Nephron progenitor cell (in vitro differentiated cells): ENCODE data around the gene MAPKAP1.

Experiments used
- DNase-seq: peaks from one replicate; pipeline ENCODE4 v3.0.0; 2021
- H3K27ac Mint-ChIP-seq: 2 replicates; pipeline ENCODE4 v1.8.0; 2021; ENCODE audit warnings: mild to moderate bottlenecking, moderate library complexity, mixed read lengths
- H3K27me3 Mint-ChIP-seq: 2 replicates; pipeline ENCODE4 v1.8.0; 2021; ENCODE audit warnings: mild to moderate bottlenecking, low read depth, mixed read lengths; ENCODE audit not compliant: poor library complexity
- H3K36me3 Mint-ChIP-seq: 2 replicates; pipeline ENCODE4 v1.8.0; 2021; ENCODE audit warnings: low read depth, mixed read lengths
- H3K4me1 Mint-ChIP-seq: 2 replicates; pipeline ENCODE4 v1.8.0; 2021; ENCODE audit warnings: mixed read lengths
- H3K4me3 Mint-ChIP-seq: 2 replicates; pipeline ENCODE4 v1.8.0; 2021; ENCODE audit warnings: mild to moderate bottlenecking, moderate library complexity, mixed read lengths
- H3K9me3 Mint-ChIP-seq: 2 replicates; pipeline ENCODE4 v1.8.0; 2021; ENCODE audit warnings: mild to moderate bottlenecking, moderate library complexity, mixed read lengths
- TF ChIP-seq, protein P1 (sequence below): fragments of 200-600 bp; sonication (generic); IDR thresholded peaks from 2 replicates; pipeline ENCODE4 v1.5.0; 2021; ENCODE audit warnings: antibody characterized with exemption

MAPKAP1 gene

DNA sequence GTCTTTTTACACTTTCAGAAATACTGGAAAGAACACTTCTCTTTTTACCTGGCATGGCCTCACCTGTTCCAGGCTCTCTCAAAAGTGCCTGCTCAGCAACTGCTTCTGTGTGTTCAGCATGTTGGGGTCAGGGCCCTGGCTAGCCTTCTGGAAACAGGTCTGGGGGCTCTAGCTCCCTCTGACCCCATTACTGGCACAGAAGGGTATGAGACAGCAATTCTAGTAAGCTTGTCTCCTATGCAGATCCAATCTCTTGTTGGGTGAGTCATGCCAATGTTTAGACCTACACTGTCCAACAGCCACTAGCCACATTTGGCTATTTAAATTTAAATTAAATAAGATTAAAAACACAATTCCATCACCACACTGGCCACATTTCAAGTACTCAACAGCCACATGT is 80.8 kb downstream of the MAPKAP1 start:
- Mint-ChIP-seq H3K27me3 (peaks cover 3% of the 10 kb centered on the region), H3K4me1 (peaks cover 3% of the 10 kb centered on the region), H3K36me3 (peaks cover 16% of the 10 kb centered on the region), H3K4me3 (no peak overlapping the region), H3K27ac (no peak overlapping the region), H3K9me3 (peaks cover 22% of the 10 kb centered on the region)
- TF ChIP-seq, protein P1, sequence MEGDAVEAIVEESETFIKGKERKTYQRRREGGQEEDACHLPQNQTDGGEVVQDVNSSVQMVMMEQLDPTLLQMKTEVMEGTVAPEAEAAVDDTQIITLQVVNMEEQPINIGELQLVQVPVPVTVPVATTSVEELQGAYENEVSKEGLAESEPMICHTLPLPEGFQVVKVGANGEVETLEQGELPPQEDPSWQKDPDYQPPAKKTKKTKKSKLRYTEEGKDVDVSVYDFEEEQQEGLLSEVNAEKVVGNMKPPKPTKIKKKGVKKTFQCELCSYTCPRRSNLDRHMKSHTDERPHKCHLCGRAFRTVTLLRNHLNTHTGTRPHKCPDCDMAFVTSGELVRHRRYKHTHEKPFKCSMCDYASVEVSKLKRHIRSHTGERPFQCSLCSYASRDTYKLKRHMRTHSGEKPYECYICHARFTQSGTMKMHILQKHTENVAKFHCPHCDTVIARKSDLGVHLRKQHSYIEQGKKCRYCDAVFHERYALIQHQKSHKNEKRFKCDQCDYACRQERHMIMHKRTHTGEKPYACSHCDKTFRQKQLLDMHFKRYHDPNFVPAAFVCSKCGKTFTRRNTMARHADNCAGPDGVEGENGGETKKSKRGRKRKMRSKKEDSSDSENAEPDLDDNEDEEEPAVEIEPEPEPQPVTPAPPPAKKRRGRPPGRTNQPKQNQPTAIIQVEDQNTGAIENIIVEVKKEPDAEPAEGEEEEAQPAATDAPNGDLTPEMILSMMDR, result no peak
- no peak for DNase-seq

DNA sequence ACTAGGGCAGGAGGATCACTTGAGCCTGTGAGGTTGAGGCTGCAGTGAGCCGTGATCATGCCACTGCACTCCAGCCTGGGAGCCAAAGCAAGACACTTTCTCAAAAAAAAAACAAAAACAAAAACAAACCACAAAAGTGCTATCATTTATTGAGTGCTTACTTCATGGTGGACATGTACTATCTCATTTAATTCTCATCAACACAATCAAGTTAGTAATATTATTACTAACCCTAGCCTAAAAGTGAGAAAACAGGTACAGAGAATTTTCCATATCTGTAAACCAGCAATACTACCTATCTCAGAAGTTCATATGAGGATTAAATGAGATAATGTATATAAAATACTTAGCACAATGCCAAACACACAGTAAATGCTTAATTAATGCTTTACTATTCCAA is 85.8 kb downstream of the MAPKAP1 start:
- TF ChIP-seq, protein P1, result no peak

DNA sequence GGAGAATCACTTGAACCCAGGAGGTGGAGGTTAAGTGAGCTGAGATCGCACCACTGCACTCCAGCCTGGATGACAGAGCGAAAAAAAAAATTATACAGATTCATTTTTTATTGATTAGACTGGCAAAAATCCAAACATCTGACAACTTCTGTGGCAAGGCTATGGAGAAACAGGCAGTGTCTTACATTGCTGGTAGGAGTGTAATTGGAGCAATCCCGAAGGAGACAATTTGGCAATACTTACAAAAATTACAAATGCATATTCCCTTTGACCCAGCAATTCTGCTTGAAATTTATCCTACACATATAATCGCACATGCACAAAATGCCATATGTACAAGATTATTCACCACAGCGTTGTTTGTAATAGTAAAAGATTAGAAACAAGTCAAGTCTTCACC is 86.8 kb downstream of the MAPKAP1 start:
- Mint-ChIP-seq H3K4me3 (no peak overlapping the region), H3K9me3 (peaks cover 20% of the 10 kb centered on the region), H3K27ac (no peak overlapping the region), H3K4me1 (peaks cover 18% of the 10 kb centered on the region), H3K36me3 (peaks cover 15% of the 10 kb centered on the region), H3K27me3 (peaks cover 3% of the 10 kb centered on the region)
- no peak for DNase-seq
- TF ChIP-seq, protein P1, result no peak

More for the DNA sequence above, 85.8 kb downstream of the MAPKAP1 start:
- Mint-ChIP-seq H3K9me3 (peaks cover 27% of the 10 kb centered on the region), H3K27ac (no peak overlapping the region), H3K27me3 (peaks cover 3% of the 10 kb centered on the region), H3K4me3 (no peak overlapping the region), H3K36me3 (peaks cover 22% of the 10 kb centered on the region), H3K4me1 (peaks cover 12% of the 10 kb centered on the region)
- DNase-seq, result no peak

DNA sequence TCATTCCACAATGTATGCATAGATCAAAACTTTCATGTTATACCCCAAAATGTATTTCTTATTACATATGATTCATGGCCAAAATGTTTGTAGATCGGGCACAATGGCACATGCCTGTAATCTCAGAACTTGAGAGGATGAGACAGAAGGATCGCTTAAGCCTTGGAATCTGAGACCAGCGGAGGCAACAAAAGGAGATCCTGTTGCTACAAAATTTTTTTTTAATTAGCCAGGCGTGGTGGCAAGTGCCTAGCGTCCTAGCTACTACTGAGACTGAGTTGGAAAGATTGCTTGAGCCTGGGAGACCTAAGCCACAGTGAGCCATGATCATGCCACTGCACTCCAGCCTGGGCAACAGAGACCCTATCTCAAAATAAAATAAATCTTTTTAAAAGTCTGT is 89.9 kb downstream of the MAPKAP1 start:
- Mint-ChIP-seq H3K4me1 (peaks cover 18% of the 10 kb centered on the region), H3K27ac (peak overlapping the region; percentile 16), H3K36me3 (peaks cover 14% of the 10 kb centered on the region), H3K9me3 (peaks cover 13% of the 10 kb centered on the region), H3K27me3 (no peaks in the 10 kb centered on the region), H3K4me3 (no peak overlapping the region)
- TF ChIP-seq, protein P1, result no peak
- DNase-seq, result no peak

DNA sequence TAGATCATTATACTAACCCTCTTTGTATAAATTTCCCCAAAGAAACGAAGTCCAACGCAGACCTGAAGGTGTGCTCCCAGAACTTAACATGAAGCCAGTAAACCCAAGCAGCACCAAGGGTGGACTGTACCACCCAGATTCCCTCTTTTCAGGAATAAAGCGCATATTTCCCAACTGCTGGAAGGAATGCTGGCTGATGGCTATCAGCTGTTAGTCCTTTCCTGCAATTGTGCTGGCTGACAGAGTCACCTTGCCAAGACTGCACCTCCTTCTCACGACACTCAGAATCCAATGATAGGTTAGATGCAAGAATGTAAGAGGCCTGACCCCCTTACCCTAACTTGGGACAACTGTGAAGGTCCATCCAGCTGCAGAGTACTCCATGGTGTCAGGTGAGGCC is 93.9 kb downstream of the MAPKAP1 start:
- Mint-ChIP-seq H3K27ac (peak overlapping the region; percentile 24), H3K4me3 (no peak overlapping the region), H3K9me3 (peaks cover 6% of the 10 kb centered on the region), H3K4me1 (peaks cover 25% of the 10 kb centered on the region), H3K27me3 (peaks cover 4% of the 10 kb centered on the region), H3K36me3 (no peaks in the 10 kb centered on the region)
- TF ChIP-seq, protein P1, result no peak
- no peak for DNase-seq

DNA sequence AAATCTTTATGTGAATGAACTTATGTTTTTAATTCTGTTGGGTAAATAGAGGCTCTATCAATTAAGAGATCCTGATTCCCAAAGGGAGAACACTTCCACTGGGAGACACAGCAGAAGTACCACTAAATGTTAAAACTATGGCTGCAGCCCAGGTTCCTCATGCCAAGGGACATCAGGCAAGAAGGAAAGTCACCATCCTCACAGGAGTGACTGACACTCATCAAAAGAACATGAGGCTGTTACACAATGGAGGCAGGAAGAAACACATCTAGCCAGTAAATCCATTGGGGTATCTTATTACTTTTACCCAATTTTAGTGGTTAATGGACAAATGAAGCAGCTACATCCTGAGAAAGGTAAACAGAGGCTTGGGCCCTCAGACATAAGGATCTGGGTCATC is 94.4 kb downstream of the MAPKAP1 start:
- H3K4me1 Mint-ChIP-seq, result peaks cover 25% of the 10 kb centered on the region
- H3K27me3 Mint-ChIP-seq, result peaks cover 4% of the 10 kb centered on the region
- TF ChIP-seq, protein P1, result no peak
- no peak for DNase-seq
- H3K27ac Mint-ChIP-seq, result no peak overlapping the region
- no peaks in the 10 kb centered on the region for H3K36me3 Mint-ChIP-seq
- H3K4me3 Mint-ChIP-seq, result no peak overlapping the region
- H3K9me3 Mint-ChIP-seq, result peaks cover 6% of the 10 kb centered on the region
